Jurkat, Clone E6-1 (cell line): Measurements from ENCODE around the gene GGTLC2.
"Not testable (repeated sequence)": the region's sequence is repeated elsewhere in the genome, so short reads cannot be mapped to it uniquely, and the experiment has no call there.

Experiments
- DNase-seq: peaks from one replicate; pipeline ENCODE4 v3.0.0-alpha.2; 2011; ENCODE audit warnings: low read depth, low spot score
- H3K4me3 ChIP-seq: 2 replicates; pipeline ENCODE4 v1.5.1; 2011; ENCODE audit warnings: mild to moderate bottlenecking, low read length, control low read depth, moderate library complexity

Gene GGTLC2

GRCh38 chr22:22685586-22685985 lies 41.2 kb downstream of the GGTLC2 start:
- DNase-seq, result no peak
- H3K4me3 ChIP-seq, result no peak overlapping the region

- DNase-seq, H3K4me3 ChIP-seq: not testable (repeated sequence)
Observed at GRCh38 chr22:22686202-22687115, 42.0 kb downstream of the GGTLC2 start.

- H3K4me3 ChIP-seq, result no peak overlapping the region
- DNase-seq, result peak; percentile 35
Observed at GRCh38 chr22:22687638-22688500, 43.5 kb downstream of the GGTLC2 start.

- no peak for DNase-seq
- no peak overlapping the region for H3K4me3 ChIP-seq
Observed at GRCh38 chr22:22689621-22690345, 45.4 kb downstream of the GGTLC2 start.

DNA sequence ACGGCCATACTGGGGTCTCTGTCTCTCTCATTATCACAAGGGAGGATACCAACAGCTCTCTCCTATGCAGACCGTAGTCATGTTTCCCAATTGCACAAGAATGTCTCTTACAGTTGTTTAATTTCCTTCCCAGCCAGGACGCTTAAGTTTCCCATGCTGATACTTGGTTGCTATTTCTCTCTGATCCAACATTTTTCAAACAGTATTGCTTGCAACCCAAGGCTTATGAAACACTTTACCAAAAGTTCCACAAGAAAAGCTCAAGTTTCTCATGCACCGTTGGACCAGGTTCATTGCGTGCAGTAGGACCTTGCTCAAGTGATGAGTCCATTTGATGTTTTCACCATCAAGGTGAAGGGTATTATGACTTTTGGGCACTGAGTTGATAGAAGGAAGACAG lies 46.6 kb downstream of the GGTLC2 start:
- no peak for DNase-seq
- no peak overlapping the region for H3K4me3 ChIP-seq

GRCh38 chr22:22691716-22692701 lies 47.6 kb downstream of the GGTLC2 start:
- no peak overlapping the region for H3K4me3 ChIP-seq
- DNase-seq, result no peak

DNA sequence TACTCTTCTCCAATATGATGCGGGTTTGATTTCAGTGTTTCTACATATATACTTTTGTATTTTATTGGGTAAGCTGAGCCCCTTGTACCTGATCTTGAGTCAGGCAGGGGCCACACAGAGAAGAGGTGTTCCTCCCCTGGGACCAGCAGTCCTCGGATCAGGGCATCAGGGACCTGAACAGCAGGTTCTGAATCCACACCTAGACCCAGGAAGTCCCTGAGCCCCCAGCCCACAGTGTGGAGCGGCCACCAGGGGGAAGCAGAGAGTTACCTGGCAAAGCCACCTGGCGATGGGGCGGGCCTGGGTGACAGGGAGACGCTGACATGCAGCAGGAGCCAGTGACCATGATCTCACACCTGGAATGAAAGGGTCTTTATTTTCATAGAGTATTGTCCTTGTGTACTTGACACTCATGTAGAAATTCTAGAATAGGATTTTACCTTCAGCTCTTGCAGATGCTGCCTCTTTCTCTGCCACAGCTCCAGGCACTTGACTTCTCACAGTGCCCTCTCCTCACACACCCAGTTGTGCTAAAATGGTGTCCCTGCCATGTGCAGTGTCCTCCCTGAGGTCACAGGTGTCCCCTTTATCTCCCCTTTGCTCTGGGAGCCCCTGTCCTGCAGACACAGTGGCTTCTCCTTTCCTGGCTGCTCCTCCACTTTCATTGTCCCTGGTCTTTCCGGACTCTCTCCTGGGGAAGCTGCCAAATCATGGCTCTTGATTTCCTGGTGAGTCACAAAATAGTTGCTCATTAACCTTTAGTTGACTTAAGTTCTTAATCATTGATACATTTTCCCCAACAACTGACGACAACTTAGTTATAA lies 48.5 kb downstream of the GGTLC2 start:
- no peak overlapping the region for H3K4me3 ChIP-seq
- peak; percentile 20 for DNase-seq

GRCh38 chr22:22693531-22693884 lies 49.1 kb downstream of the GGTLC2 start:
- no peak overlapping the region for H3K4me3 ChIP-seq

DNA sequence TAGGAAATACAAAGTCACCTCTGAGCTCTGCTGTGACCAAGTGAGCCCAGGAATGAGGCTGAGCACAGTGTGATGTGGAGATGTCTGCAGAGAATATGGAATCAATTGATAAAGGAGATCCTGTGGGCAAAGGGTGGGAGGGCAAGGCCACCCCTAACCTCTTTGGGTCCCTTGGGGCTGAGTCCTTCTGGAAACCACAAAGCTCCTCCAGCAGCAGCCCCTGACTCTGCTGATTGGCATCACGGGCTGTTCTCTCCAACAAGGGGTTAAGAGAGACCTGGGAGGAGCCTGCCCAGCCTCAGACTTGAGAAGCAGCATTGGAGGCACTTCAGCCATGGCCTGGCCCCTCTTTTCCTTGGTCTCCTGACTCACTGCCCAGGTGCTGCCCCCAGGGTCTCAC lies 49.7 kb downstream of the GGTLC2 start:
- no peak for DNase-seq
- H3K4me3 ChIP-seq, result no peak overlapping the region

More at GRCh38 chr22:22693531-22693884, 49.1 kb downstream of the GGTLC2 start:
- DNase-seq, result no peak

DNA sequence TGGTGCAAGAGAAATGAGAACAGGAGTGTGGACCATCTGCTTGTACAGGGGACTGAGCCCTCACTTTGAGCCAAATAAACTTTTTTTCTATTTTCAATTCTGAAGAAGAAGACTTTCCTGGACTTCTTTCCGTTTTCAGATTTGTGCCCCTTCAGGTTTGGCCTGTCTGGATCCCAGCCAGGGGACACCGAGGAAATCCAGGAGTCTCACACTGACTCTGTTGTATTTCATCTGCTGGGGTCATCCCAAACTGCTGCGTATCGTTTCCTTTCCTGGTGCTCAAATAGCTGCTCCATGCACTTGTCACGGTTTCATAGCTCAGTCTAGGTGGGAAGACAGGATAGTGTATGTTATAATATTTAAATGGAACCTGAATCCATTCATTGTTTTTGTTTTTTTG lies 51.7 kb downstream of the GGTLC2 start:
- H3K4me3 ChIP-seq, result no peak overlapping the region
- DNase-seq, result no peak
